ENCODE results near the gene VPS52. TPM values are rescaled to one million over a fixed set of nuclear protein-coding genes. Genes with fewer than 3 reads are reported as not detected.
A peak's percentile ranks its signal among the peaks of the same experiment; 100 is the strongest.

Gene VPS52
- total RNA-seq, 4 donors from 2014 or later, result 18.1 to 45.5 (median 31.5) TPM

- 80% methylated on average over 5 of the region's 16 CpGs; no CpG with 5 or more reads in 1 of the 2 donors for WGBS, 2 donors (ENCODE audit: low coverage in 1 of 2)
- Histone ChIP-seq H3K9me3 (no peaks in the 10 kb centered on the region), H3K27ac (no peak overlapping the region), H3K4me1 (peaks cover 0 to 50% (median 4%) of the 10 kb centered on the region in 3 donors), H3K4me3 (no peak overlapping the region), H3K27me3 (no peaks in the 10 kb centered on the region), H3K36me3 (peaks cover 0 to 68% of the 10 kb centered on the region in 2 donors)
- no peak for ATAC-seq
- TF ChIP-seq POLR2AphosphoS5 (IDR thresholded peaks at IDR 0.05) (no peak), EP300 (IDR thresholded peaks at IDR 0.05) (no peak), POLR2A (IDR thresholded peaks at IDR 0.05) (no peak)
- TF ChIP-seq, protein P1, sequence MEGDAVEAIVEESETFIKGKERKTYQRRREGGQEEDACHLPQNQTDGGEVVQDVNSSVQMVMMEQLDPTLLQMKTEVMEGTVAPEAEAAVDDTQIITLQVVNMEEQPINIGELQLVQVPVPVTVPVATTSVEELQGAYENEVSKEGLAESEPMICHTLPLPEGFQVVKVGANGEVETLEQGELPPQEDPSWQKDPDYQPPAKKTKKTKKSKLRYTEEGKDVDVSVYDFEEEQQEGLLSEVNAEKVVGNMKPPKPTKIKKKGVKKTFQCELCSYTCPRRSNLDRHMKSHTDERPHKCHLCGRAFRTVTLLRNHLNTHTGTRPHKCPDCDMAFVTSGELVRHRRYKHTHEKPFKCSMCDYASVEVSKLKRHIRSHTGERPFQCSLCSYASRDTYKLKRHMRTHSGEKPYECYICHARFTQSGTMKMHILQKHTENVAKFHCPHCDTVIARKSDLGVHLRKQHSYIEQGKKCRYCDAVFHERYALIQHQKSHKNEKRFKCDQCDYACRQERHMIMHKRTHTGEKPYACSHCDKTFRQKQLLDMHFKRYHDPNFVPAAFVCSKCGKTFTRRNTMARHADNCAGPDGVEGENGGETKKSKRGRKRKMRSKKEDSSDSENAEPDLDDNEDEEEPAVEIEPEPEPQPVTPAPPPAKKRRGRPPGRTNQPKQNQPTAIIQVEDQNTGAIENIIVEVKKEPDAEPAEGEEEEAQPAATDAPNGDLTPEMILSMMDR (IDR thresholded peaks at IDR 0.05), result no peak
Measured at GRCh38 chr6:33304216-33304615, 32.5 kb upstream of the VPS52 start.

GRCh38 chr6:33301877-33302276 lies 30.2 kb upstream of the VPS52 start:
- no peaks in the 10 kb centered on the region for H3K27me3 ChIP-seq
- peaks cover 0 to 55% (median 14%) of the 10 kb centered on the region in 3 donors for H3K4me1 ChIP-seq
- H3K9me3 ChIP-seq, result no peaks in the 10 kb centered on the region
- H3K27ac ChIP-seq, result no peak overlapping the region
- TF ChIP-seq EP300 (IDR thresholded peaks at IDR 0.05), result no peak
- H3K36me3 ChIP-seq, result peaks cover 0 to 55% of the 10 kb centered on the region in 2 donors
- no peak overlapping the region for H3K4me3 ChIP-seq
- no peak for ATAC-seq
- 62 to 75% methylated on average over 1 to 3 of the region's 3 CpGs for WGBS, 2 donors (ENCODE audit: low coverage in 1 of 2)

DNA sequence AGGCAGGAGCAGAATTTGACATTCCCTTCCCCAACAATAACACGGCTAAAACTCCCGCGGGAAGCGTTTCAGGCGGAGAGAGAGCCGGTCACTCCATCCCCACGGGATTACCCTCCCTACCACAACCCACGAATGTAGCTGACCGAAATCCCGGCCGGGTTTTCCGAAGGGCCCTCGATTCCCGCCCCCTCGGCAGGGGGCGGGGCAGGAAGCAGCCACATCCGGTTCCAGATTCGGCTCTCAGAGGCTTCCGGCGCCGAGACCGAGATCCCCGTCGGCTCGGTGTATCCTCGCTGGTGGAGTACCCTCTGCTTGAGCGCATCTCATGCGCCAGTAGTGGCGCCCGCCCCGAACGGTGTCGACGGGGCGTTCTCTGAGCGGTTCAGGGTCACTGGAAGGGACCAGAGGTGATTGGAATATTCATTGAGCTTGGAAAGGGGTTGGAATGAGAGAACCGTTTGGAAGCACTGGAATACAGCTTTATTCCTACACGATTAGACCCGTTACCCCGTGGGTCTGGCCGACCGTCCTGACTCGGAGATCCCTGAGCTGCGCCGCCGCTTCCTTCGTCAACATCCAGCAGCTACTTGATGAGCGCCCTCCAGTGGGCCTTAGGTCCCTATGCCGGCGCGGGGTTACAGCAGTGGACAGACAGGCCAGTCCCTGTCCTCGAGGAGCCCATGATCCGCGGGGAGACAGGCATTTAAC lies 27.7 kb upstream of the VPS52 start:
- no peaks in the 10 kb centered on the region for H3K27me3 ChIP-seq
- no peaks in the 10 kb centered on the region for H3K9me3 ChIP-seq
- peaks cover 0 to 47% (median 14%) of the 10 kb centered on the region in 3 donors for H3K4me1 ChIP-seq
- no CpG with 5 or more reads among the region's 54 CpGs for WGBS, 2 donors (ENCODE audit: low coverage in 1 of 2)
- H3K4me3 ChIP-seq, result peak overlapping the region; percentile 87 to 92
- peak; percentile 84 for ATAC-seq
- peak overlapping the region; percentile 90 to 99 (median 94) for H3K27ac ChIP-seq
- TF ChIP-seq EP300 (IDR thresholded peaks at IDR 0.05), result no peak
- TF ChIP-seq POLR2A (IDR thresholded peaks at IDR 0.05), result peak; percentile 61 to 73
- TF ChIP-seq POLR2AphosphoS5 (IDR thresholded peaks at IDR 0.05), result peak; percentile 90
- TF ChIP-seq, protein P1 (IDR thresholded peaks at IDR 0.05), result peak in 3 of 4 experiments; percentile 65 to 79 (median 69)
- H3K36me3 ChIP-seq, result peaks cover 0 to 56% of the 10 kb centered on the region in 2 donors

DNA sequence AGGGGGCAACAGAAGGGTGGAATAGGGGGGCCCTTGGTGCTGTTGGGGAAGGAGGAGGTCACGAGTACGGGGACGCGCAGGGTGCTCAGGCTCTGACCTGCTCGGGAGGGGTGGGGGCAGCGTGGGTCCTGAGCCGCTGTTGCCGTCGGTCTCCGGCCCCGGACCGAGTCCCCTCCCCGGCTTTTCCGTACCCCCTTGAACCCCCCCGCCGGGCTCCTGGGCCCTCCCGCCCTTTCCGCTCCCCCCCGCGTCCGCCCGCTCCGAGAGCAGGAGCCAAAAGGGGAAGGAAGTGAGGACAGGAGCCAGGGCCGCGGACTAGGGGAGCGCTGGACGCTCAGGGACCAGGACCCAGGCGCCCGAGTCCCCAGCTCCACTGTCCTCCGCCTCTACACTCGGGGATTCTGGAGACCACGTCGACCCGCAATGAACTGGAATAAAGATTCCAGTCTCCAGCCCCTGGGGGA lies 27.1 kb upstream of the VPS52 start, which contains the start of gene RGL2:
Gene RGL2, minus strand, starts transcription at position 170 of the 464 bp plus-strand sequence. CDS start 332 bp downstream, outside the sequence.
- ATAC-seq, result peak; percentile 80
- WGBS, 2 donors (ENCODE audit: low coverage in 1 of 2), result 0% methylated on average over 2 to 3 of the region's 34 CpGs
- peaks cover 0 to 47% (median 14%) of the 10 kb centered on the region in 3 donors for H3K4me1 ChIP-seq
- peak within 1 kb of the TSS; percentile 87 to 92 for H3K4me3 ChIP-seq
- no peak for TF ChIP-seq POLR2AphosphoS5 (IDR thresholded peaks at IDR 0.05)
- TF ChIP-seq, protein P1 (IDR thresholded peaks at IDR 0.05), result no peak
- no peak for TF ChIP-seq EP300 (IDR thresholded peaks at IDR 0.05)
- TF ChIP-seq POLR2A (IDR thresholded peaks at IDR 0.05), result no peak
- H3K27me3 ChIP-seq, result no peaks in the 10 kb centered on the region
- H3K9me3 ChIP-seq, result no peaks in the 10 kb centered on the region
- H3K36me3 ChIP-seq, result peaks cover 0 to 56% of the 10 kb centered on the region in 2 donors
- peak within 1 kb of the TSS; percentile 90 to 99 (median 94) for H3K27ac ChIP-seq

- Histone ChIP-seq H3K4me3 (peak overlapping the region; percentile 87 to 92), H3K27ac (peak overlapping the region; percentile 90 to 99 (median 94)), H3K27me3 (no peaks in the 10 kb centered on the region), H3K36me3 (peaks cover 0 to 56% of the 10 kb centered on the region in 2 donors), H3K4me1 (peaks cover 0 to 47% (median 14%) of the 10 kb centered on the region in 3 donors), H3K9me3 (no peaks in the 10 kb centered on the region)
- TF ChIP-seq POLR2AphosphoS5 (IDR thresholded peaks at IDR 0.05) (peak; percentile 39), EP300 (IDR thresholded peaks at IDR 0.05) (no peak), POLR2A (IDR thresholded peaks at IDR 0.05) (peak; percentile 32 to 64)
- TF ChIP-seq, protein P1 (IDR thresholded peaks at IDR 0.05), result no peak
- peak; percentile 61 for ATAC-seq
- WGBS, 2 donors (ENCODE audit: low coverage in 1 of 2), result 0% methylated on average over 8 to 26 of the region's 42 CpGs
Measured at GRCh38 chr6:33297956-33298772, 26.5 kb upstream of the VPS52 start.
